HEK293 (cell line): ENCODE measurements around the gene TMEM198.

Experiments used
- HIC1 ChIP-seq: fragments of 450-650 bp; formaldehyde crosslinking; IDR thresholded peaks from 2 replicates; pipeline ENCODE4 v1.5.1; 2016; ENCODE audit warnings: missing biosample characterization, missing genetic modification characterization
- IKZF3 ChIP-seq: fragments of 450-650 bp; IDR thresholded peaks from 2 replicates; pipeline ENCODE4 v1.5.0; 2018; ENCODE audit warnings: missing biosample characterization, mild to moderate bottlenecking, missing genetic modification characterization, moderate library complexity
- PBX3 ChIP-seq: sonication (generic); formaldehyde crosslinking; IDR thresholded peaks from 2 replicates; pipeline ENCODE4 v1.8.1; 2022; ENCODE audit warnings: mild to moderate bottlenecking, moderate library complexity, missing genetic modification reagents
- PRDM10 ChIP-seq: fragments of 450-650 bp; formaldehyde crosslinking; IDR thresholded peaks from 2 replicates; pipeline ENCODE4 v1.5.1; 2016; ENCODE audit warnings: missing biosample characterization, missing genetic modification characterization
- TCF7L2 ChIP-seq: IDR thresholded peaks from 2 replicates; pipeline ENCODE4 v1.6.1; 2011; ENCODE audit warnings: low read depth, mild to moderate bottlenecking, inconsistent platforms, low read length, moderate library complexity, borderline replicate concordance
- TRIM28 ChIP-seq: IDR thresholded peaks from 2 replicates; pipeline ENCODE4 v1.6.1; 2011; ENCODE audit warnings: low read length, control low read depth, borderline replicate concordance
- ZBTB8A ChIP-seq: fragments of 450-650 bp; formaldehyde crosslinking; IDR thresholded peaks from 2 replicates; pipeline ENCODE4 v1.5.1; 2016; ENCODE audit warnings: missing biosample characterization, missing genetic modification characterization
- ZNF148 ChIP-seq: fragments of 450-650 bp; formaldehyde crosslinking; IDR thresholded peaks from 2 replicates; pipeline ENCODE4 v1.5.0; 2017; ENCODE audit warnings: missing biosample characterization, missing genetic modification characterization, borderline replicate concordance
- ZNF169 ChIP-seq: fragments of 450-650 bp; formaldehyde crosslinking; IDR thresholded peaks from 2 replicates; pipeline ENCODE4 v1.5.1; 2016; ENCODE audit warnings: missing biosample characterization, missing genetic modification characterization
- ZNF184 ChIP-seq: fragments of 450-650 bp; IDR thresholded peaks from 2 replicates; pipeline ENCODE4 v1.5.1; 2018; ENCODE audit warnings: missing biosample characterization, mild to moderate bottlenecking, missing genetic modification characterization
- ZNF302 ChIP-seq: fragments of 450-650 bp; formaldehyde crosslinking; IDR thresholded peaks from 2 replicates; pipeline ENCODE4 v1.5.1; 2016; ENCODE audit warnings: missing biosample characterization, missing genetic modification characterization, low read depth
- ZNF311 ChIP-seq: fragments of 450-650 bp; formaldehyde crosslinking; IDR thresholded peaks from 2 replicates; pipeline ENCODE4 v1.5.1; 2017; ENCODE audit warnings: missing biosample characterization, missing genetic modification characterization, borderline replicate concordance
- ZNF473 ChIP-seq: fragments of 450-650 bp; formaldehyde crosslinking; IDR thresholded peaks from 2 replicates; pipeline ENCODE4 v1.5.1; 2017; ENCODE audit warnings: missing biosample characterization, missing genetic modification characterization
- ZNF513 ChIP-seq: fragments of 450-650 bp; IDR thresholded peaks from 2 replicates; pipeline ENCODE4 v1.5.1; 2018; ENCODE audit warnings: missing biosample characterization, missing genetic modification characterization
- ZNF518A ChIP-seq: fragments of 450-650 bp; formaldehyde crosslinking; conservative IDR thresholded peaks from 2 replicates; pipeline ENCODE4 v1.5.1; 2016; ENCODE audit warnings: low read depth, missing biosample characterization, missing genetic modification characterization
- ZNF544 ChIP-seq: fragments of 450-650 bp; formaldehyde crosslinking; IDR thresholded peaks from 2 replicates; pipeline ENCODE4 v1.5.0; 2017; ENCODE audit warnings: missing biosample characterization, missing genetic modification characterization
- ZNF626 ChIP-seq: fragments of 450-650 bp; sonication (Bioruptor Pico); formaldehyde crosslinking; IDR thresholded peaks from 2 replicates; pipeline ENCODE4 v1.5.1; 2018; ENCODE audit warnings: missing biosample characterization, missing genetic modification characterization, inconsistent platforms
- ZNF629 ChIP-seq: fragments of 450-650 bp; formaldehyde crosslinking; IDR thresholded peaks from 2 replicates; pipeline ENCODE4 v1.5.1; 2017; ENCODE audit warnings: missing biosample characterization, missing genetic modification characterization
- ZNF654 ChIP-seq: fragments of 450-650 bp; formaldehyde crosslinking; IDR thresholded peaks from 2 replicates; pipeline ENCODE4 v1.5.1; 2016; ENCODE audit warnings: low read depth, missing biosample characterization, missing genetic modification characterization
- ZNF677 ChIP-seq: fragments of 450-650 bp; IDR thresholded peaks from 2 replicates; pipeline ENCODE4 v1.5.0; 2018; ENCODE audit warnings: missing biosample characterization, mild to moderate bottlenecking, missing genetic modification characterization, moderate library complexity
- ZNF747 ChIP-seq: fragments of 450-650 bp; formaldehyde crosslinking; IDR thresholded peaks from 2 replicates; pipeline ENCODE4 v1.5.1; 2016; ENCODE audit warnings: missing biosample characterization, missing genetic modification characterization
- ZSCAN30 ChIP-seq: fragments of 450-650 bp; IDR thresholded peaks from 2 replicates; pipeline ENCODE4 v1.5.1; 2018; ENCODE audit warnings: missing biosample characterization, mild to moderate bottlenecking, missing genetic modification characterization, moderate library complexity

TMEM198 gene

GRCh38 chr2:219498280-219499057 lies 45.4 kb upstream of the TMEM198 start, which contains the start of gene GMPPA (continued):
- TF ChIP-seq PRDM10 (tag by site-specific recombination) (peak; percentile 84), ZNF473 (tag by site-specific recombination) (no peak), ZNF626 (tag by site-specific recombination) (no peak), ZBTB8A (tag by site-specific recombination) (peak; percentile 88), ZNF518A (tag by site-specific recombination) (no peak), ZNF677 (tag by site-specific recombination) (no peak), ZNF169 (tag by site-specific recombination) (no peak), ZNF311 (tag by site-specific recombination) (no peak), ZSCAN30 (tag by site-specific recombination) (no peak), HIC1 (tag by site-specific recombination) (no peak; the same call in 1 of the 2 replicates), ZNF654 (no peak), PBX3 (CRISPR knock-in tag) (no peak), IKZF3 (tag by site-specific recombination) (peak; percentile 46; the same call in 1 of the 2 replicates), TRIM28 (0 out of 2 replicates have a peak, but pooled peaks have one; percentile 35), ZNF148 (no peak), ZNF544 (no peak), ZNF629 (tag by site-specific recombination) (no peak), TCF7L2 (no peak), ZNF513 (tag by site-specific recombination) (no peak), ZNF302 (tag by site-specific recombination) (no peak), ZNF184 (tag by site-specific recombination) (no peak), ZNF747 (tag by site-specific recombination) (no peak)
